IMR-90 (cell line): ENCODE measurements around the gene KRT8. TPM values are rescaled to one million over a fixed set of nuclear protein-coding genes. Genes with fewer than 3 reads are reported as not detected.

Experiments
- ATAC-seq: fragments of 200-7000 bp; cut with Tn5 transposase; 2 replicates; pipeline ENCODE4 v1.9.1; 2020; ENCODE audit warnings: low read depth, mild to moderate bottlenecking, moderate library complexity
- BruUV-seq: library from RNA; stranded (reverse); fragments of 400-500 nt; replicated peaks from 2 replicates; lab custom pipeline; 2021; lab: Mats Ljungman, UMichigan
- CTCF ChIA-PET: fragments of 300-600 bp; formaldehyde crosslinking; extraction: SDS; loops from one replicate; lab custom pipeline; 2021; ENCODE audit warnings: antibody characterized with exemption; lab: Yijun Ruan, JAX
- POLR2A ChIA-PET: fragments of 300-600 bp; sonication (Branson Sonifier 250); formaldehyde crosslinking; loops from one replicate; lab custom pipeline; 2022; ENCODE audit warnings: antibody characterized with exemption; ENCODE audit not compliant: unreplicated experiment; lab: Charles Lee
- DNase-seq: peaks from one replicate; pipeline ENCODE4 v3.0.0; 2013
- H2AFZ ChIP-seq: replicated peaks from 2 replicates; pipeline ENCODE3; 2013; ENCODE audit warnings: low read length, mild to moderate bottlenecking; ENCODE audit not compliant: poor library complexity
- H2AK5ac ChIP-seq: 2 replicates; pipeline ENCODE4 v1.6.1; 2013; ENCODE audit warnings: low read depth, low read length, inconsistent platforms
- H2AK9ac ChIP-seq: replicated peaks from 2 replicates; pipeline ENCODE3; 2013; ENCODE audit warnings: mild to moderate bottlenecking, low read depth, low read length, moderate library complexity; ENCODE audit not compliant: poor library complexity
- H2BK120ac ChIP-seq: 2 replicates; pipeline ENCODE4 v1.6.1; 2013; ENCODE audit warnings: low read depth, low read length, inconsistent platforms
- H2BK15ac ChIP-seq: 3 replicates; pipeline ENCODE4 v1.6.1; 2013; ENCODE audit warnings: low read depth, low read length, inconsistent platforms
- H2BK20ac ChIP-seq: 2 replicates; pipeline ENCODE4 v1.6.1; 2013; ENCODE audit warnings: low read depth, mild to moderate bottlenecking, inconsistent platforms, low read length, moderate library complexity
- H2BK5ac ChIP-seq: 2 replicates; pipeline ENCODE4 v1.6.1; 2013; ENCODE audit warnings: mild to moderate bottlenecking, low read depth, low read length, inconsistent platforms; ENCODE audit not compliant: poor library complexity, severe bottlenecking
- H3K14ac ChIP-seq: replicated peaks from 2 replicates; pipeline ENCODE4 v1.6.1; 2013; ENCODE audit warnings: low read depth, low read length, inconsistent platforms
- H3K18ac ChIP-seq: 2 replicates; pipeline ENCODE4 v1.6.1; 2013; ENCODE audit warnings: low read depth, low read length, control low read depth
- H3K23ac ChIP-seq: 2 replicates; pipeline ENCODE4 v1.6.1; 2013; ENCODE audit warnings: low read depth, low read length, inconsistent platforms
- H3K27ac ChIP-seq: 2 replicates; pipeline ENCODE4 v1.5.1; 2013; ENCODE audit warnings: mild to moderate bottlenecking, control low read depth, low read length; ENCODE audit not compliant: insufficient read depth
- H3K27me3 ChIP-seq: 2 replicates; pipeline ENCODE4 v1.6.1; 2013; ENCODE audit warnings: low read length; ENCODE audit not compliant: control insufficient read depth, insufficient read depth
- H3K36me3 ChIP-seq: 2 replicates; pipeline ENCODE4 v1.6.1; 2013; ENCODE audit warnings: low read length, mixed read lengths; ENCODE audit not compliant: control insufficient read depth, insufficient read depth
- H3K4ac ChIP-seq: 2 replicates; pipeline ENCODE4 v1.6.1; 2013; ENCODE audit warnings: low read depth, low read length, inconsistent platforms
- H3K4me1 ChIP-seq: 2 replicates; pipeline ENCODE4 v1.6.1; 2013; ENCODE audit warnings: low read length, mixed read lengths; ENCODE audit not compliant: control insufficient read depth, insufficient read depth
- H3K4me2 ChIP-seq: 2 replicates; pipeline ENCODE4 v1.6.1; 2013; ENCODE audit warnings: low read depth, mild to moderate bottlenecking, control low read depth, low read length, moderate library complexity
- H3K4me3 ChIP-seq: 2 replicates; pipeline ENCODE4 v1.5.1; 2013; ENCODE audit warnings: low read depth, mild to moderate bottlenecking, control low read depth, low read length, moderate library complexity; ENCODE audit not compliant: insufficient read depth
- H3K56ac ChIP-seq: 2 replicates; pipeline ENCODE4 v1.6.1; 2013; ENCODE audit warnings: low read length, inconsistent platforms; ENCODE audit not compliant: insufficient read depth; ENCODE audit errors: extremely low read depth
- H3K79me1 ChIP-seq, 2 experiments: 2 replicates each; pipeline ENCODE4 v1.6.1; 2013; ENCODE audit warnings: low read length in 2 of 2, inconsistent platforms in 1 of 2, low read depth in 1 of 2
- H3K9ac ChIP-seq: 2 replicates; pipeline ENCODE4 v1.6.1; 2013; ENCODE audit warnings: low read depth, low read length, control low read depth
- H3K9me1 ChIP-seq: 2 replicates; pipeline ENCODE4 v1.6.1; 2013; ENCODE audit warnings: low read length, inconsistent platforms; ENCODE audit not compliant: insufficient read depth
- H3K9me3 ChIP-seq: 2 replicates; pipeline ENCODE4 v1.6.1; 2013; ENCODE audit warnings: low read length; ENCODE audit not compliant: control insufficient read depth, insufficient read depth
- H4K20me1 ChIP-seq: 2 replicates; pipeline ENCODE4 v1.6.1; 2013; ENCODE audit warnings: low read length, inconsistent platforms; ENCODE audit not compliant: insufficient read depth
- H4K5ac ChIP-seq: 2 replicates; pipeline ENCODE4 v1.6.1; 2013; ENCODE audit warnings: mild to moderate bottlenecking, low read depth, low read length, control low read depth
- H4K8ac ChIP-seq, 2 experiments: 2 replicates each; pipeline ENCODE4 v1.6.1; 2013; ENCODE audit warnings: low read depth in 2 of 2, low read length in 2 of 2, control low read depth in 1 of 2, inconsistent platforms in 1 of 2
- H4K91ac ChIP-seq: 2 replicates; pipeline ENCODE4 v1.6.1; 2013; ENCODE audit warnings: low read depth, low read length, inconsistent platforms; ENCODE audit not compliant: insufficient read depth
- BHLHE40 ChIP-seq: fragments of 150-350 bp; IDR thresholded peaks from 2 replicates; pipeline ENCODE4 v1.6.1; 2016; ENCODE audit warnings: mild to moderate bottlenecking, low read depth, low read length
- ELK1 ChIP-seq: fragments of 150-350 bp; IDR thresholded peaks from 2 replicates; pipeline ENCODE4 v1.6.1; 2016; ENCODE audit warnings: low read depth, mild to moderate bottlenecking, low read length, moderate library complexity, borderline replicate concordance
- FOS ChIP-seq: fragments of 150-350 bp; IDR thresholded peaks from 2 replicates; pipeline ENCODE4 v1.6.1; 2016; ENCODE audit warnings: low read depth, low read length
- MAFK ChIP-seq: IDR thresholded peaks from 2 replicates; pipeline ENCODE4 v1.6.1; 2012; ENCODE audit warnings: low read depth, low read length, improper control_type of control experiment
- MAZ ChIP-seq: IDR thresholded peaks from 2 replicates; pipeline ENCODE4 v1.6.1; 2012; ENCODE audit warnings: low read depth, mild to moderate bottlenecking, low read length, improper control_type of control experiment, moderate library complexity, borderline replicate concordance
- MXI1 ChIP-seq: IDR thresholded peaks from 2 replicates; pipeline ENCODE4 v1.6.1; 2012; ENCODE audit warnings: low read depth, mild to moderate bottlenecking, low read length, moderate library complexity, borderline replicate concordance
- NFE2L2 ChIP-seq: fragments of 150-350 bp; IDR thresholded peaks from 2 replicates; pipeline ENCODE4 v1.6.1; 2016; ENCODE audit warnings: low read depth, mild to moderate bottlenecking, low read length
- POLR2A ChIP-seq: IDR thresholded peaks from 2 replicates; pipeline ENCODE4 v1.6.1; 2012; ENCODE audit warnings: mild to moderate bottlenecking, low read depth, low read length
- RAD21 ChIP-seq: IDR thresholded peaks from 2 replicates; pipeline ENCODE4 v1.6.1; 2012; ENCODE audit warnings: low read length, improper control_type of control experiment
- RCOR1 ChIP-seq: IDR thresholded peaks from 2 replicates; pipeline ENCODE4 v1.6.1; 2012; ENCODE audit warnings: mild to moderate bottlenecking, low read length, improper control_type of control experiment; ENCODE audit not compliant: insufficient replicate concordance
- RFX5 ChIP-seq: IDR thresholded peaks from 2 replicates; pipeline ENCODE4 v1.8.0; 2012; ENCODE audit warnings: low read depth, mild to moderate bottlenecking, low read length, moderate library complexity
- USF2 ChIP-seq: fragments of 150-350 bp; IDR thresholded peaks from 2 replicates; pipeline ENCODE4 v1.6.1; 2017; ENCODE audit warnings: mild to moderate bottlenecking, antibody characterized with exemption, low read length, low read depth
- WGBS, 2 experiments: methylation state at CpG; one replicate each; pipeline versions ENCODE4 v1.1.5 to v1.1.7; 2013; ENCODE audit warnings: missing lambda C conversion rate in 2 of 2; ENCODE audit not compliant: insufficient read length in 1 of 2; ENCODE audit errors: extremely low coverage in 2 of 2; 5-methylcytosine and 5-hydroxymethylcytosine counted together
- dilution Hi-C: fragments of 300-500 bp; cut with HindIII; formaldehyde crosslinking; loops from one replicate; pipeline ENCODE4 v1.14.3; 2018; ENCODE audit warnings: low sequenced_read_pairs; ENCODE audit not compliant: unreplicated experiment
- in situ Hi-C: fragments of 300-500 bp; cut with MboI; formaldehyde crosslinking; loops from 3 replicates; pipeline ENCODE4 v1.14.3; 2019; ENCODE audit warnings: low sequenced_read_pairs, inconsistent platforms, mixed read lengths
- intact Hi-C: fragments of 100-400 bp; cut with micrococcal nuclease; formaldehyde crosslinking; loops from 2 replicates; pipeline ENCODE4 v1.10.0; 2022
- polyA plus RNA-seq, 3 experiments: library from polyadenylated mRNA; depleted of rRNA; stranded (reverse); fragments of >200 nt; gene quantifications; 2 replicates each; pipeline ENCODE4 v1.2.3, GENCODE V29; 2012; ENCODE audit warnings: low replicate concordance in 1 of 3
- total RNA-seq: library from RNA; depleted of rRNA; stranded (reverse); fragments of >200 nt; gene quantifications from 2 replicates; pipeline ENCODE4 v1.2.3, GENCODE V29; 2012

Gene KRT8
- total and polyA plus RNA-seq, 2 of the 4 experiments (the other 2 are of a cell fraction) = 10.9 to 39.3 TPM

GRCh38 chr12:52878507-52879393 is 26.1 kb downstream of the KRT8 start (continued):
- no peak for TF ChIP-seq MAZ
- TF ChIP-seq MXI1 = no peak
- TF ChIP-seq RAD21 = no peak

- no peaks in the 10 kb centered on the region for H4K20me1 ChIP-seq
- H3K4me2 ChIP-seq = no peak overlapping the region
- H3K9me3 ChIP-seq = no peaks in the 10 kb centered on the region
- CTCF ChIA-PET = interaction anchor here (0.9 to 1.7 kb wide), 2 partner anchors 103 to 505 kb away, joined by 3 to 6 read pairs; no protein-coding TSS in a partner anchor
- peak overlapping the region; percentile 1; the same call in 1 of the 2 replicates for H2AK5ac ChIP-seq
- H4K5ac ChIP-seq = no peak overlapping the region
- no peak overlapping the region for H3K14ac ChIP-seq
- no peak overlapping the region for H2AK9ac ChIP-seq
- H2BK15ac ChIP-seq = no peak overlapping the region
- no peak overlapping the region for H2BK120ac ChIP-seq
- peaks cover 13% of the 10 kb centered on the region; the same call in 1 of the 2 replicates for H3K9me1 ChIP-seq
- no peaks in the 10 kb centered on the region for H3K27me3 ChIP-seq
- H3K18ac ChIP-seq = no peak overlapping the region
- H3K4ac ChIP-seq = no peak overlapping the region
- no peak overlapping the region for H3K4me3 ChIP-seq
- dilution Hi-C loops (loop anchor here (25.0 kb wide), 1 partner anchor 110 kb away; no protein-coding TSS in a partner anchor), in situ Hi-C loops (loop anchor here (5.0 kb wide), 3 partner anchors 295 to 730 kb away; no protein-coding TSS in a partner anchor), intact Hi-C loops (loop anchor here (10.0 kb wide), 2 partner anchors 592 to 662 kb away; no protein-coding TSS in a partner anchor)
- no peaks in the 10 kb centered on the region for H3K36me3 ChIP-seq
- WGBS, 2 experiments = 45% methylated on average over 2 of the region's 3 CpGs; no CpG with 5 or more reads in 1 of the 2 experiments
- no peak overlapping the region for H3K56ac ChIP-seq
- H4K91ac ChIP-seq = no peak overlapping the region
- no peak for ATAC-seq
- POLR2A ChIA-PET = no interaction called here
- no peak overlapping the region for H4K8ac ChIP-seq
- H2BK20ac ChIP-seq = no peak overlapping the region
- H3K79me1 ChIP-seq = no peaks in the 10 kb centered on the region
- DNase-seq = no peak
- H2AFZ ChIP-seq = peak overlapping the region; percentile 40
- H3K4me1 ChIP-seq = peaks cover 12% of the 10 kb centered on the region
- H3K27ac ChIP-seq = no peak overlapping the region
- H2BK5ac ChIP-seq = peak overlapping the region; percentile 21
- H3K9ac ChIP-seq = no peak overlapping the region
- no TSS peak for BruUV-seq
- H3K23ac ChIP-seq = no peak overlapping the region
- TF ChIP-seq MAFK (no peak), FOS (no peak), MAZ (no peak), RCOR1 (no peak), MXI1 (no peak), RFX5 (no peak), POLR2A (no peak), NFE2L2 (no peak), BHLHE40 (no peak), USF2 (no peak), ELK1 (no peak)
Observed at GRCh38 chr12:52877242-52877641, 27.6 kb downstream of the KRT8 start.
